HG02642 (cell line): ENCODE measurements around the gene MSGN1.

Source experiments
- ATAC-seq: cut with Tn5 transposase; IDR thresholded peaks from one replicate; pipeline ENCODE4 v1.9.1; 2021; ENCODE audit warnings: mild to moderate bottlenecking; ENCODE audit not compliant: unreplicated experiment, poor library complexity

MSGN1 gene

DNA sequence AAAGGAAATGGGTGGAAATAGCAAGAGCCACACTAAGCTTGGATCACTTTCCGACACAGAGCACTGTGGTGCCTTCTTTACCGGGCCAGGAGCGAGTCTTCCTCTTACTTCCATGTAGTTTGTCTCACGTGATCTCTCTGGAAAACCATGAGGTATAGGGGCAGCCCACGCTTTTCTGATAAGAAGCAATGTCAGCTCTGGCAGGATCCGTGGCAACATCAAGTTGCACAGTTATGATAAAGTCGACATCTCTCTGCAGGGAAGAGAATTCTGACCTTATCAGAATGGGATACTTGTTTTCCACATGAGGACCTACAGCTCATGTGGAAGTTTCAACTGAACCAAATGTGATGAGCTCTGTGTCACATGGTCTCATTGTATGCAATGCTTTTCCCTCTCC lies 29.5 kb downstream of the MSGN1 start:
- no peak for ATAC-seq

DNA sequence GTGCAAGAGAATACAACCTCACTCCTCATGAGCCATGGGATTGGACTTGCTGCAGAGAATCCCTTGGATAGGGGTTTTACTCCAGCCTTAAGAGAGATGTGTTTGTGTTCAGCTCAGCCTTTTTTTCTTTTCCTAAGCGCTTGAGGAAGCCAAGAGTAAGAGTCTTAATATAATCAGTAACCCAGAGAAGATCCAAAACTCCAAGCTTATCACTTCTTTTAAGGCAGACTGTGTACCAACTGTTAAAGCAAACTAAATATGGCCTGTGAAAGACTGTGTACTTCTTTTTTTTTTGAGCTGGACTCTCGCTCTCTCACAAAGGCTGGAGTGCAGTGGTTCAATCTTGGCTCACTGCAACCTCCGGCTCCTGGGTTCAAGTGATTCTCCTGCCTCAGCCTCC lies 30.4 kb downstream of the MSGN1 start:
- ATAC-seq = no peak

DNA sequence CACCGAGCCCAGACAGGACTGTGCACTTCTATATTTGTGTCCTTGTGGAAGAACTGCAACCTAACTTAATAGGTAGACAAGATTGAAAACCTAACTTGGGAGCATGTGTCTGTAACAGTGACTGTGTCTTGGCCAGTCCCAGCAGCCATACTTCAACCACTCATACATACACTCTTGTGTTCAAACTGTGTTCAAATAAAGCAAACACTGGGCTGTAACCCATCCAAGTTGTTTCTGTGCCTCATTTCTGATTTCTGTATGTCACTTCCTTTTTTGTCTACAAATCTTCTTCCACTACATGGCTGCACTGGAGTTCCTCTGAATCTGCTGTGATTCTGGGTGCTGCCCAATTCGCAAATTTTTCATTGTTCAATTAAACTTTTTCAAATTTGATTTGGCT lies 31.0 kb downstream of the MSGN1 start:
- no peak for ATAC-seq

GRCh38 chr2:17849275-17849674 lies 33.0 kb downstream of the MSGN1 start:
- no peak for ATAC-seq

- no peak for ATAC-seq
These were observed 33.9 kb downstream of the MSGN1 start for GRCh38 chr2:17850151-17850550.

DNA sequence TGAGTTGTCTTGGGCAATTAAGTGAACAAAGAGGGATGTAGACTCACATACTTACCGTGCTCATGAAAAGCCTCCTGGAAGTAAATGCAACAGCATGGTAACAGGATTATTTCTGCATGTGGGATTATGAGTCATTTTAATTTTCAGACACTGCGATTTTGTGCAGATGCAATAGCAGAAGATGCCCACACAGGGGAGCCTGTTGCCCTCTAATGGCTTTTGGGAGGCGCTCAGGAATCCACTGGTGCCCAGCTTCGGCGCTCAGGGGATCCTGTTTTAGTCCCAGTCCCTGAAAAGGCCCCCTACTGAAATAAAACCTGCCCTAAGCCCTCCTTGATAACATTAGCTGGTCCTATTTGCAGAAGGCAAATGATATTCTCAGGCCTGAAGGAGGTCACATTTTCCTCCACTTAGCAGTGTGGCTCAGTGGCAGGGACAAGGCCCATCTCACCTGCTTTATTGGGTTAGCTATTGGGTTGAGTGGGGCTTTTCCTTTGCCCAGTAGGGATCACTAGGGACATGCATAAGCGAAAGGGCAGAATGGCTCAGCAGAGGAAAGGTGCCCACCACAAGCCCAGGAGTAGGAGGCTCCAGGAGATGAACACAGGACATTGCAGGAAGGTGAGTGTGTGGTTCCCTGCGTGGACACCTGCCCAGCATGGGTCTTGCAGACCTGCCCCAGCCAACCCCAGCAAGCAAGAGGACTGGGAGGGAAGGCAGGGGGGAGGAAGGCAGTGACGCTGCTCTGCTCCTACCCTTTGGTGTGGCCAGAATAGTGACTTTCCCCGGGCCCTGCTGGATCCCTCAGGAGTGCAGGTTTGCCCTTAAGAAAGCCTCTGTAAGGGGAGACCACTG lies 35.7 kb downstream of the MSGN1 start:
- peak; percentile 85 for ATAC-seq

DNA sequence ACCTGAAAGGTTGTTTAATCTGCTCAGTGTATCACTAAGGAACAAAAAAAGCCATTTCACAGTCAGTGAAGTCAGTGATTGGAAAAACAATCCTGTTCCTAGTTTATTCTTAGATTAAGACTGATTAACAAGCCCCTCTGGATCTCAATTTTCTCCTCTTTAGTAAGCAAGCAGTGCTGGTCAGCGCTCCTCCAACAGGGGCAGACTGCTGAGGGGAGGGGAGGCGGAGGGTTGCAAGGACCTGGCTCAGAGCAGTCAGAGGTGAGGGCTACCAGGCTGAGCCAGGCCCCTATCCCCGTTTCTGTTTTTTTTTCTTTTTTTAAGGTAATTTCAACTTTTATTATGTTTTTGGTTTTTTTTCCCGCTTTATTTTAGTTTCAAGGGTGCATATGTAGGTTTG lies 37.5 kb downstream of the MSGN1 start:
- no peak for ATAC-seq

GRCh38 chr2:17857021-17857420 lies 40.8 kb downstream of the MSGN1 start:
- no peak for ATAC-seq

- ATAC-seq = no peak
These were observed 41.8 kb downstream of the MSGN1 start for GRCh38 chr2:17858064-17858463.

GRCh38 chr2:17863539-17863938 lies 47.3 kb downstream of the MSGN1 start:
- no peak for ATAC-seq

- no peak for ATAC-seq
These were observed 48.4 kb downstream of the MSGN1 start for GRCh38 chr2:17864676-17865075.

DNA sequence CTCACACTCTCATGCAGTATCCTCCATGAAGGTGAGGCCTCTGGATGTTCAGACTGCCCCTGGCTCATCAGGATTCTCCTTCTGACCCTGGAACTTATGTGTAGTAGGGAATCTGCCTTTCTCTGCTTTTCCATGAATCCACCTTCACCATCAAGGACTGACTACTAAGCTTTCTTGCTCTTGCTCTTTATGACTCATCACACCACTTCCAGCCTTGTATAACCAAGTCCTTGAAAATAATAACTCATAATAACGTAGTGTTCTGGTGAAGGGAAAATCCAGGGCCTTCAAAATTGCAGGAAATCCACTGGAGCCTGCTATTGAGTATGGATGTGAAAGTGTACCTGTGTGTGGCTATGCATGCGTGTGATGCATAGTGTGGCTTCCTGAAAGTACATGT lies 50.9 kb downstream of the MSGN1 start:
- ATAC-seq = no peak
